ENCODE measurements around the gene TPO. TPM values are rescaled to one million over a fixed set of nuclear protein-coding genes. Genes with fewer than 3 reads are reported as not detected.

TPO gene
- total RNA-seq, 5 donors from 2014 or later (not counting 1 experiment from before 2014, with no cell fraction given) = 0.18 to 0.26 TPM; not detected in 3

GRCh38 chr2:1421731-1422130 lies 8.5 kb downstream of the TPO start:
- Mint-ChIP-seq H3K27ac (no peak overlapping the region), H3K9me3 (no peaks in the 10 kb centered on the region), H3K4me3 (no peak overlapping the region), H3K27me3 (peaks cover 0 to 8% of the 10 kb centered on the region in 2 donors), H3K4me1 (no peaks in the 10 kb centered on the region), H3K36me3 (no peaks in the 10 kb centered on the region)
- no peaks in the 10 kb centered on the region for H3K36me3 ChIP-seq (ENCODE audit: control insufficient read depth in 2 of 2, extremely low read depth in 1 of 2, insufficient read depth in 1 of 2, low read length in 1 of 2)
- H3K4me3 ChIP-seq (ENCODE audit: control insufficient read depth in 1 of 2, extremely low read depth in 1 of 2, low read length in 1 of 2) = no peak overlapping the region
- DNase-seq (no peak), ATAC-seq (replicated peaks in 1 of 4) (no peak)
- WGBS (ENCODE audit: insufficient coverage) = 92% methylated on average over 14 of the region's 14 CpGs
- H3K27ac ChIP-seq (ENCODE audit: low read length) = no peak overlapping the region
- H3K4me1 ChIP-seq (ENCODE audit: control insufficient read depth in 1 of 2, extremely low read depth in 1 of 2, insufficient read depth in 2 of 2, low read length in 2 of 2) = no peaks in the 10 kb centered on the region
- POLR2A ChIA-PET = interaction anchor here in 1 of 2 donors (0.6 kb wide), 1 partner anchor 677 kb away, joined by 4 read pairs; no protein-coding TSS in a partner anchor
- peaks cover 0 to 2% of the 10 kb centered on the region in 2 experiments for H3K27me3 ChIP-seq (replicated peaks in 1 of 2; ENCODE audit: control insufficient read depth in 2 of 2, extremely low read depth in 1 of 2, insufficient read depth in 2 of 2, low read length in 1 of 2)
- no peaks in the 10 kb centered on the region for H3K9me3 ChIP-seq
- CTCF ChIA-PET = no interaction called here

DNA sequence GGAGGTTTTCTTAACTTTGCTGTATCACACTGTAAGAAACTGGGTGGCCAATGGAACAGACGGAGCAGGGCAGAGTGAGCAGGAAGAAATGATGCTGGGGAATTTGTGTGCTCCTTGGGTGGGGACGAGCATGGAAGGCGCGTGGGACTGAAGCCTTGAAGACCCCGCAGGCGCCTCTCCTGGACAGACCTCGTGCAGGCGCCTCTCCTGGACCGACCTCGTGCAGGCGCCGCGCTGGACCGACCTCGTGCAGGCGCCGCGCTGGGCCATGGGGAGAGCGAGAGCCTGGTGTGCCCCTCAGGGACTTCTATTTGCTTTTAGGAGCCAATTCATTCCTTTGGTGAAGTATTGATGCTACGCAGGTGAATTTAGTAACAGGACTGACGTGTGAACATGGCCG lies 8.9 kb downstream of the TPO start:
- ATAC-seq (replicated peaks in 1 of 4) = no peak
- Mint-ChIP-seq H3K36me3 (no peaks in the 10 kb centered on the region), H3K4me3 (no peak overlapping the region), H3K9me3 (no peaks in the 10 kb centered on the region), H3K27ac (no peak overlapping the region), H3K27me3 (peaks cover 2 to 8% of the 10 kb centered on the region in 2 donors), H3K4me1 (no peaks in the 10 kb centered on the region)
- Histone ChIP-seq H3K27ac (ENCODE audit: low read length) (no peak overlapping the region), H3K36me3 (ENCODE audit: control insufficient read depth in 2 of 2, extremely low read depth in 1 of 2, insufficient read depth in 1 of 2, low read length in 1 of 2) (no peaks in the 10 kb centered on the region), H3K4me1 (ENCODE audit: control insufficient read depth in 1 of 2, extremely low read depth in 1 of 2, insufficient read depth in 2 of 2, low read length in 2 of 2) (no peaks in the 10 kb centered on the region), H3K27me3 (replicated peaks in 1 of 2; ENCODE audit: control insufficient read depth in 2 of 2, extremely low read depth in 1 of 2, insufficient read depth in 2 of 2, low read length in 1 of 2) (peaks cover 0 to 4% of the 10 kb centered on the region in 2 experiments), H3K9me3 (no peaks in the 10 kb centered on the region), H3K4me3 (ENCODE audit: control insufficient read depth in 1 of 2, extremely low read depth in 1 of 2, low read length in 1 of 2) (no peak overlapping the region)
- POLR2A ChIA-PET = no interaction called here
- CTCF ChIA-PET = no interaction called here
- 79% methylated on average over 14 of the region's 22 CpGs for WGBS (ENCODE audit: insufficient coverage)
- no peak for DNase-seq

DNA sequence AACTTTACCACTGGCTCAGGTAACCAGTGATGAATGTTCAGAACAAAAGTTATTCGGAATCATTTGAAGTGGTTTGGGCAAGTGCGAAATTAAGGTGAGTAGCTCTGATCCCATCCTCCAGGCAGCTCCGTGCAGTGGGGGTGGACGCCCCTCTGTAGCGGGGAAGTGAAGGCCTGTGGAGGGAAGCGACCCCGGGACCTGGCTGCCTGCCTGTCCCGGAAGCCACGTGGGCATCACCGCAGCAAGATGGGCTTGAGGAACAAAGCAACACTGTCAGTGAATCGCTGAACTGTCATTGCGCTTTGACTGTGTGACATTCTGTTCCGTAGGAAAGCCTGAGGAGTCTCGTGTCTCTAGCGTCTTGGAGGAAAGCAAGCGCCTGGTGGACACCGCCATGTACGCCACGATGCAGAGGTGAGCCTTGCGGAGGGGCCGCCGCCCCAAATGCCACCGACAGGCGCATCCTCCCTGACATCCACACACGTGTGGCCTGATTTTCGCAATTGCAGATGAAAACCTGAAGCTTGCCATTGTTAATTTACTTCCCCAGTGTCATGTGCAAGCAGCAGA lies 9.5 kb downstream of the TPO start:
- no peak overlapping the region for H3K4me3 ChIP-seq (ENCODE audit: control insufficient read depth in 1 of 2, extremely low read depth in 1 of 2, low read length in 1 of 2)
- ATAC-seq (replicated peaks in 1 of 4) = no peak
- H3K27me3 Mint-ChIP-seq = peaks cover 2 to 8% of the 10 kb centered on the region in 2 donors
- ChIA-PET POLR2A (no interaction called here), CTCF (no interaction called here)
- H3K27me3 ChIP-seq (replicated peaks in 1 of 2; ENCODE audit: control insufficient read depth in 2 of 2, extremely low read depth in 1 of 2, insufficient read depth in 2 of 2, low read length in 1 of 2) = peaks cover 0 to 5% of the 10 kb centered on the region in 2 experiments
- no peak overlapping the region for H3K27ac ChIP-seq (ENCODE audit: low read length)
- H3K9me3 Mint-ChIP-seq = no peaks in the 10 kb centered on the region
- H3K4me1 ChIP-seq (ENCODE audit: control insufficient read depth in 1 of 2, extremely low read depth in 1 of 2, insufficient read depth in 2 of 2, low read length in 2 of 2) = no peaks in the 10 kb centered on the region
- no peaks in the 10 kb centered on the region for H3K9me3 ChIP-seq
- WGBS (ENCODE audit: insufficient coverage) = 93% methylated on average over 26 of the region's 26 CpGs
- H3K36me3 ChIP-seq (ENCODE audit: control insufficient read depth in 2 of 2, extremely low read depth in 1 of 2, insufficient read depth in 1 of 2, low read length in 1 of 2) = no peaks in the 10 kb centered on the region
- no peak for DNase-seq
- no peak overlapping the region for H3K4me3 Mint-ChIP-seq
- H3K36me3 Mint-ChIP-seq = no peaks in the 10 kb centered on the region
- H3K4me1 Mint-ChIP-seq = no peaks in the 10 kb centered on the region
- H3K27ac Mint-ChIP-seq = no peak overlapping the region

- no peak for ATAC-seq (replicated peaks in 1 of 4)
- WGBS (ENCODE audit: insufficient coverage) = 93% methylated on average over 3 of the region's 3 CpGs
- Histone ChIP-seq H3K27ac (ENCODE audit: low read length) (no peak overlapping the region), H3K36me3 (ENCODE audit: control insufficient read depth in 2 of 2, extremely low read depth in 1 of 2, insufficient read depth in 1 of 2, low read length in 1 of 2) (no peaks in the 10 kb centered on the region), H3K27me3 (replicated peaks in 1 of 2; ENCODE audit: control insufficient read depth in 2 of 2, extremely low read depth in 1 of 2, insufficient read depth in 2 of 2, low read length in 1 of 2) (peaks cover 0 to 3% of the 10 kb centered on the region in 2 experiments), H3K4me3 (ENCODE audit: control insufficient read depth in 1 of 2, extremely low read depth in 1 of 2, low read length in 1 of 2) (no peak overlapping the region), H3K9me3 (no peaks in the 10 kb centered on the region), H3K4me1 (ENCODE audit: control insufficient read depth in 1 of 2, extremely low read depth in 1 of 2, insufficient read depth in 2 of 2, low read length in 2 of 2) (no peaks in the 10 kb centered on the region)
- POLR2A ChIA-PET = no interaction called here
- CTCF ChIA-PET = no interaction called here
- Mint-ChIP-seq H3K9me3 (no peaks in the 10 kb centered on the region), H3K4me3 (no peak overlapping the region), H3K27me3 (peaks cover 2 to 8% of the 10 kb centered on the region in 2 donors), H3K4me1 (no peaks in the 10 kb centered on the region), H3K27ac (no peak overlapping the region), H3K36me3 (no peaks in the 10 kb centered on the region)
- no peak for DNase-seq
Measured at GRCh38 chr2:1427086-1427485, 13.8 kb downstream of the TPO start.

DNA sequence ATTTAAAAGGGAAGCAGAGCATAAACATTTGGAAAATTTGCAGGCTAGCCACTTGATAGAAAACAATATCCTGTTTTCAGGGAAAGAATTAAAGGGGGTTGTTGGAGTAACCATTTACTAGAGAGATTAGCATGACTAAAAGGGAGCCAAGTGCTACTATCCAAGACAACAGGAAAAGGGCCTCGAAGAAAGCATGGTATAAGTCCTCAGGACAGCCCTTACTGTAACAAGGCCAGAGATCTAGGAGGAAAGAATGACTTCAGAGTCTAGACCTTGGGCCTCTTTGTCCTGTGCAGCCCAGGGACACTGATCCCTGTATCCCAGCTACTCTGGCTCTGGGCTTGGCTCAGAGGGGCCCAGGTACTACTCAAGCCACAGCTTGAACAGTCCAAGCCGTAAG lies 16.6 kb downstream of the TPO start:
- Mint-ChIP-seq H3K27me3 (peaks cover 2 to 5% of the 10 kb centered on the region in 2 donors), H3K27ac (no peak overlapping the region), H3K4me3 (no peak overlapping the region), H3K4me1 (no peaks in the 10 kb centered on the region), H3K36me3 (no peaks in the 10 kb centered on the region), H3K9me3 (no peaks in the 10 kb centered on the region)
- Histone ChIP-seq H3K36me3 (ENCODE audit: control insufficient read depth in 2 of 2, extremely low read depth in 1 of 2, insufficient read depth in 1 of 2, low read length in 1 of 2) (no peaks in the 10 kb centered on the region), H3K4me3 (ENCODE audit: control insufficient read depth in 1 of 2, extremely low read depth in 1 of 2, low read length in 1 of 2) (no peak overlapping the region), H3K27ac (ENCODE audit: low read length) (no peak overlapping the region), H3K4me1 (ENCODE audit: control insufficient read depth in 1 of 2, extremely low read depth in 1 of 2, insufficient read depth in 2 of 2, low read length in 2 of 2) (no peaks in the 10 kb centered on the region), H3K27me3 (replicated peaks in 1 of 2; ENCODE audit: control insufficient read depth in 2 of 2, extremely low read depth in 1 of 2, insufficient read depth in 2 of 2, low read length in 1 of 2) (peaks cover 0 to 3% of the 10 kb centered on the region in 2 experiments), H3K9me3 (no peaks in the 10 kb centered on the region)
- ChIA-PET POLR2A (no interaction called here), CTCF (no interaction called here)
- ATAC-seq (replicated peaks in 1 of 4) = no peak
- 75% methylated on average over 2 of the region's 2 CpGs for WGBS (ENCODE audit: insufficient coverage)
- DNase-seq = no peak

DNA sequence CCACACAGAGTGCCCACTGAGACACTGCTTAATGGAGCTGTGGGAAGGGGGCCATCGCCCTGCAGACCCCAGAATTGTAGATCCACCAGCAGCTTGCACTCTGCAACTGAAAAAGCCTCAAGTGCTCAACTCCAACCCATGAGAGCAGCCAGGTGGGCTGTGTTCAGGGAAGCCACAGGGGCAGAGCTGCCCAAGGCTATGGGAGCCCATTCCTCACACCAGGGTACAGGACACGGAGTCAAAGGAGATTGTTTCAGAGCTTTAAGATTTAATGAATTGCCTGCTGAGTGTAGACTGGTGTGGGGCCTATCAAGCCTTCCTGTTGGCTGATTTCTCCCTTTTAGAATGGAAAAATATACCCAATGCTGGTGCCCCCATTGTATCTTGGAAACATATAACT lies 17.2 kb downstream of the TPO start:
- Histone ChIP-seq H3K27me3 (replicated peaks in 1 of 2; ENCODE audit: control insufficient read depth in 2 of 2, extremely low read depth in 1 of 2, insufficient read depth in 2 of 2, low read length in 1 of 2) (peaks cover 0 to 3% of the 10 kb centered on the region in 2 experiments), H3K9me3 (no peaks in the 10 kb centered on the region), H3K36me3 (ENCODE audit: control insufficient read depth in 2 of 2, extremely low read depth in 1 of 2, insufficient read depth in 1 of 2, low read length in 1 of 2) (no peaks in the 10 kb centered on the region), H3K27ac (ENCODE audit: low read length) (no peak overlapping the region), H3K4me1 (ENCODE audit: control insufficient read depth in 1 of 2, extremely low read depth in 1 of 2, insufficient read depth in 2 of 2, low read length in 2 of 2) (no peaks in the 10 kb centered on the region), H3K4me3 (ENCODE audit: control insufficient read depth in 1 of 2, extremely low read depth in 1 of 2, low read length in 1 of 2) (no peak overlapping the region)
- 20% methylated on average over 1 of the region's 2 CpGs for WGBS (ENCODE audit: insufficient coverage)
- CTCF ChIA-PET = no interaction called here
- ATAC-seq (replicated peaks in 1 of 4) (no peak), DNase-seq (no peak)
- H3K4me3 Mint-ChIP-seq = no peak overlapping the region
- no peak overlapping the region for H3K27ac Mint-ChIP-seq
- no peaks in the 10 kb centered on the region for H3K36me3 Mint-ChIP-seq
- POLR2A ChIA-PET = no interaction called here
- peaks cover 0 to 2% of the 10 kb centered on the region in 2 donors for H3K27me3 Mint-ChIP-seq
- no peaks in the 10 kb centered on the region for H3K4me1 Mint-ChIP-seq
- H3K9me3 Mint-ChIP-seq = no peaks in the 10 kb centered on the region

DNA sequence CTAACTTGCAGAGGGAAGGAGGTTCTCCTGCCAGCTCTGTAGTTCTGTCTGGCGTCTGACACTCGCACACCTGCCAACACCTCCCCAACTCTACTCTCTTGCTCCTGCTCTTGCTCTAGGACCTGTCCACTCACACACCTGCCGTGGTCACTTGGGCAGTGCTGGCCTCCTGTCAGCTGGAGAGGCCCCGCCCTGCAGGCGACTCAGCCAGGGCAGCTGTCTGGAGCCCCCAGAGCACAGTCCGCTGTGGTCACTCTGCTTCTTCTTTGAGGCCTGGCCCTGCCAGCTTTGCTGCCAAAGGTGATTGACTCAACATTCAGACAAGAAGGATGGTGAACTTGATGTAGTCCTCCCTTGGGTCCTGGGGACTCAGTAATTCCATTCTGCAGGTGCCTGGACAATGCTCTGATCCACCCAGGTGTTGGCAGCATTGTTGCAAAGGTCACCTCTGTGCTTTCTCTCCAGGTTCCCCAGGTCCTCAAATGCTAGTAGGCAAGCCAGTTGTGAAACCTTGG lies 18.7 kb downstream of the TPO start:
- H3K4me1 Mint-ChIP-seq = no peaks in the 10 kb centered on the region
- no peaks in the 10 kb centered on the region for H3K9me3 Mint-ChIP-seq
- CTCF ChIA-PET = no interaction called here
- Histone ChIP-seq H3K9me3 (no peaks in the 10 kb centered on the region), H3K27me3 (replicated peaks in 1 of 2; ENCODE audit: control insufficient read depth in 2 of 2, extremely low read depth in 1 of 2, insufficient read depth in 2 of 2, low read length in 1 of 2) (peaks cover 0 to 6% of the 10 kb centered on the region in 2 experiments), H3K4me1 (ENCODE audit: control insufficient read depth in 1 of 2, extremely low read depth in 1 of 2, insufficient read depth in 2 of 2, low read length in 2 of 2) (no peaks in the 10 kb centered on the region), H3K27ac (ENCODE audit: low read length) (no peak overlapping the region), H3K4me3 (ENCODE audit: control insufficient read depth in 1 of 2, extremely low read depth in 1 of 2, low read length in 1 of 2) (no peak overlapping the region), H3K36me3 (ENCODE audit: control insufficient read depth in 2 of 2, extremely low read depth in 1 of 2, insufficient read depth in 1 of 2, low read length in 1 of 2) (no peaks in the 10 kb centered on the region)
- ATAC-seq (replicated peaks in 1 of 4) (no peak), DNase-seq (no peak)
- WGBS (ENCODE audit: insufficient coverage) = 80% methylated on average over 4 of the region's 6 CpGs
- no peaks in the 10 kb centered on the region for H3K36me3 Mint-ChIP-seq
- no peak overlapping the region for H3K27ac Mint-ChIP-seq
- POLR2A ChIA-PET = no interaction called here
- H3K27me3 Mint-ChIP-seq = peaks cover 0 to 2% of the 10 kb centered on the region in 2 donors
- H3K4me3 Mint-ChIP-seq = no peak overlapping the region
